ENCODE results near the gene PSD4.

DNA sequence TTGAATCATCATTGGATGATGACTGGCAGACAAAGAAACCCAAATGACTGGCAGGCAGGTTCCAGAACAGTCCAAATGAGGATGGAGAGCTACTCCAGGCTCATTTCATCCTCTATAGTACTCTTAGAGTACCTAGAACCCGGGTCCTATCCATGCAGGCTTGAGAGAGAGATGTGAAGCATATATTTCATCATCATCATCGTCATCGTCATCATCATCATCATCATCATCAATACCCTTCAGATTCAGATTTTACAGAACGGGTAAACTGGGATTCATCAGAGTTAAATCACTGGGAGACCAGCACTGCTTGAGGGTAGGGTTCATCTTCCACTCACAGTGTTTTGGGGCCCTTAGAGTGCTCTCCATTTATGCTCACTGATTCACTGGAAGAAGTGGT is 52.7 kb downstream of the PSD4 start:
- TF ChIP-seq POLR2A (IDR thresholded peaks at IDR 0.05; ENCODE audit: low read length) (no peak), GATA1 (IDR thresholded peaks at IDR 0.05; ENCODE audit: low read depth, low read length) (no peak)
